Hepatocyte (in vitro differentiated cells): ENCODE measurements around the gene MYADML2. TPM values are rescaled to one million over a fixed set of nuclear protein-coding genes. Genes with fewer than 3 reads are reported as not detected.

Experiments
- DNase-seq: peaks from one replicate; pipeline ENCODE4 v3.0.0-alpha.2; 2016; ENCODE audit warnings: low spot score
- H2AFZ ChIP-seq: fragments of 200-600 bp; sonication (generic); 2 replicates; pipeline ENCODE4 v1.6.0; 2016; ENCODE audit warnings: antibody characterized with exemption, mild to moderate bottlenecking
- H3K27ac ChIP-seq: fragments of 200-600 bp; sonication (generic); 2 replicates; pipeline ENCODE4 v1.5.1; 2016; ENCODE audit warnings: mild to moderate bottlenecking
- H3K27me3 ChIP-seq: fragments of 200-600 bp; sonication (generic); 2 replicates; pipeline ENCODE4 v1.6.1; 2016
- H3K36me3 ChIP-seq: fragments of 200-600 bp; sonication (generic); replicated peaks from 2 replicates; pipeline ENCODE4 v1.5.1; 2016; ENCODE audit warnings: low read depth; ENCODE audit not compliant: insufficient read depth
- H3K4me1 ChIP-seq: fragments of 200-600 bp; sonication (generic); 2 replicates; pipeline ENCODE4 v1.5.1; 2016; ENCODE audit warnings: mild to moderate bottlenecking, moderate library complexity; ENCODE audit not compliant: insufficient read depth
- H3K4me2 ChIP-seq: fragments of 200-600 bp; sonication (generic); 2 replicates; pipeline ENCODE4 v1.6.0; 2016
- H3K4me3 ChIP-seq: fragments of 200-600 bp; sonication (generic); 2 replicates; pipeline ENCODE4 v1.5.1; 2016; ENCODE audit warnings: mild to moderate bottlenecking
- H3K79me2 ChIP-seq: fragments of 200-600 bp; sonication (generic); 2 replicates; pipeline ENCODE4 v1.6.0; 2017; ENCODE audit warnings: mild to moderate bottlenecking
- H3K9me2 ChIP-seq: fragments of 200-600 bp; sonication (generic); replicated peaks from 2 replicates; pipeline ENCODE4 v1.6.0; 2017; ENCODE audit warnings: mild to moderate bottlenecking; ENCODE audit not compliant: insufficient read depth
- H3K9me3 ChIP-seq: fragments of 200-600 bp; sonication (generic); 2 replicates; pipeline ENCODE4 v1.5.1; 2016; ENCODE audit warnings: low read depth, mild to moderate bottlenecking
- H4K20me1 ChIP-seq: fragments of 200-600 bp; sonication (generic); 2 replicates; pipeline ENCODE4 v1.6.0; 2016; ENCODE audit warnings: mild to moderate bottlenecking; ENCODE audit not compliant: insufficient read depth, poor library complexity, severe bottlenecking
- CTCF ChIP-seq: fragments of 200-600 bp; sonication (generic); IDR thresholded peaks from 2 replicates; pipeline ENCODE4 v1.5.1; 2016; ENCODE audit warnings: antibody characterized with exemption, mild to moderate bottlenecking; ENCODE audit not compliant: poor library complexity
- EZH2 ChIP-seq: fragments of 200-600 bp; sonication (generic); IDR thresholded peaks from 2 replicates; pipeline ENCODE4 v1.6.1; 2016; ENCODE audit warnings: antibody characterized with exemption, mild to moderate bottlenecking, borderline replicate concordance
- EZH2phosphoT487 ChIP-seq: fragments of 200-600 bp; sonication (generic); IDR thresholded peaks from one replicate; pipeline ENCODE4 v1.6.1; 2018; ENCODE audit warnings: antibody characterized with exemption, mild to moderate bottlenecking, low read depth, moderate library complexity; ENCODE audit not compliant: unreplicated experiment, severe bottlenecking
- WGBS: methylation state at CpG from one replicate; pipeline ENCODE4 v1.1.6; 2016; ENCODE audit warnings: low lambda C conversion rate; ENCODE audit errors: missing lambda C conversion rate; 5-methylcytosine and 5-hydroxymethylcytosine counted together
- polyA plus RNA-seq: library from polyadenylated mRNA; unstranded; fragments of >200 nt; fragmentation: Nextera tagmentation; extraction: Ambion mirVana; gene quantifications from 2 replicates; pipeline ENCODE4 v1.2.1, GENCODE V29; 2016
- total RNA-seq: library from RNA; depleted of rRNA; stranded (reverse); fragments of >200 nt; gene quantifications from 2 replicates; pipeline ENCODE4 v1.2.3, GENCODE V29; 2014

MYADML2 gene
- total and polyA plus RNA-seq, 2 experiments from 2014 or later, result 0.06 TPM; not detected in 1

DNA sequence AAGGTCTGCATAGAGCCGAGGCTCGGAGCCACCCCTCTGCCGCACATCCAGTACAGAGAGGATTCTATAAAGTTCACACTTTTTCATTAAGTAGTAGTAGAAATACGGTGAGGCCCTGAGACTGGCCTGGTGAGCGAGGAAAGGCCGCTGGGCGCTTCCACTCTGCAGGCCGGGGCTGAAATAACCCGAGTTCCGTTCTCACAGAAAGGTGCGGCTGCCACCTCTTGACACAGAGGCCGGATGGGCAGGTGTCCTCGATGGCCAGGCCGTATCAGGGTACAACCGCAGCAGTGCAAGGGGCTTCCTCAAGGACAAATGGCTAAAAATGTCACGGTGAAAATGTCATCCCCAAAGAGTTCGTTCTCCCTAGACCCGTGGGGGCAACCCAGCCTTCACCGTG is 35.1 kb downstream of the MYADML2 start:
- Histone ChIP-seq H3K9me2 (no peaks in the 10 kb centered on the region), H3K4me1 (peaks cover 28% of the 10 kb centered on the region), H4K20me1 (peaks cover 4% of the 10 kb centered on the region), H3K4me3 (no peak overlapping the region), H3K4me2 (peak overlapping the region; percentile 79), H3K27ac (peak overlapping the region; percentile 82), H3K27me3 (no peaks in the 10 kb centered on the region), H3K79me2 (peaks cover 41% of the 10 kb centered on the region), H2AFZ (no peak overlapping the region), H3K9me3 (no peaks in the 10 kb centered on the region), H3K36me3 (no peaks in the 10 kb centered on the region)
- 89% methylated on average over 19 of the region's 19 CpGs for WGBS
- TF ChIP-seq CTCF (no peak), EZH2 (no peak), EZH2phosphoT487 (no peak)
- no peak for DNase-seq

DNA sequence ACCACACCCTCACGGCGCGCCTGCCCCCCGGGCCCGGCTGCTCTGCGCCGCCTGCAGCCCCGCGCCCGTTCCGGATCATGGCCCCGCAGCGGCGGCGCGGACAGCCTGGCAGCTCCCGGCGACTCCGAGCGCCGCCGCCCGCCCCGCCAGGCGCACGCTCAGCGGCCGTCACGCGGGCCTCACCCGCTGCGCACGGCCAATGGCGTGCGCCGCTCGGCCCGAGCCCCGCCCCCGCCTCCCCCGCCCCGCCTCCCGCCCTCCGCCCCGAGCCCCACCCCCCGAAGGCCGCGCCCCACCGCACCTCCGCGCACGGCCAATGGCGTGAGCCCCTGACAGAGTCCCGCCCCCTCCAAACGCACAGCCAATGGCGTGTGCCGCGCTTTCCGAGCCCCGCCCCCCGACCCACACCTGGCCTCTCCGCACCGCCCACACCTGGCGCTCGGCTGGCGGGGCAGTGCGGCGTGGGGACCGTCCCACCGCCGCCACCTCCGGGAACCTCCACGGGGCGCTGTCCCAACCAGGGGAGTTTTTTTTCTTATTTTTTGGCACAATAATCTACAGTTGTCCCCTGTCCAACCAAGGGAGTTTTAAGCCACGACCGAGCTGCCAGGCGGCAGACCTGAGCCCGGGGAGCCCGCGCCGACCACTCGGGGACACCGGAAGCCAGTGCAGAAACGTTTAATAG is 35.6 kb downstream of the MYADML2 start, which contains the start of gene PCYT2:
PCYT2 (minus strand) TSS at position 123 of the 685 bp plus-strand sequence; CDS start at position 79, 44 bp downstream.
- Histone ChIP-seq H4K20me1 (peaks cover 4% of the 10 kb centered on the region), H3K27me3 (no peaks in the 10 kb centered on the region), H3K79me2 (peaks cover 35% of the 10 kb centered on the region), H3K27ac (peak within 1 kb of the TSS; percentile 88), H3K9me2 (no peaks in the 10 kb centered on the region), H3K36me3 (no peaks in the 10 kb centered on the region), H3K4me1 (peaks cover 24% of the 10 kb centered on the region), H3K4me3 (peak within 1 kb of the TSS; percentile 66), H3K4me2 (peak within 1 kb of the TSS; percentile 98), H2AFZ (no peak within 1 kb of the TSS), H3K9me3 (no peaks in the 10 kb centered on the region)
- WGBS, result 26% methylated on average over 23 of the region's 84 CpGs
- TF ChIP-seq EZH2phosphoT487 (no peak), CTCF (peak; percentile 22), EZH2 (no peak)
- DNase-seq, result peak; percentile 98

DNA sequence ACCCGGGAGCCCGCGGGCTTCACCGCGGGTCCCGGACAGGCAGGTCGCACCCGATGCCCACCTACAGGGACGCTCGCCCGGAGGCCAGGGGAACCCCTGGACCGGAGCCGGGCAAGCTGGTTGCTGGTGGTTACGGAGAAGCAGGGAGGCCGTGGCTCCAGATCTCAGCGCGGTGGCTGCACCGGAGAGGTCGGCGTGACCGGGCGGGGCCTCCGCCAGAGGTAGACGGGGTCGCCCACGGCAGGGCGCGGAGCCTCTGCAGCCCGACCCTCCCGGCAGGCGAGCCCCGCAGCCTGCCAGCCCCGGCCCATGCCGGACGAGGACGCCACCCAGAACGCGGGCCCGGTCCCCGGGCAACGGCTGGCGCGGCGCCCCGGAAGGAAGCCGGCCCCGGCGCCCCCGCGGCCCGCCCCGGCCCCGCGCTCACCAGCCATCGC is 36.2 kb downstream of the MYADML2 start:
- Histone ChIP-seq H3K27me3 (no peaks in the 10 kb centered on the region), H3K9me3 (no peaks in the 10 kb centered on the region), H3K9me2 (no peaks in the 10 kb centered on the region), H2AFZ (no peak overlapping the region), H3K79me2 (peaks cover 31% of the 10 kb centered on the region), H3K4me2 (peak overlapping the region; percentile 98), H3K36me3 (no peaks in the 10 kb centered on the region), H3K4me1 (peaks cover 19% of the 10 kb centered on the region), H3K4me3 (peak overlapping the region; percentile 66), H3K27ac (peak overlapping the region; percentile 88), H4K20me1 (peaks cover 4% of the 10 kb centered on the region)
- no peak for TF ChIP-seq EZH2
- no peak for TF ChIP-seq EZH2phosphoT487
- TF ChIP-seq CTCF, result no peak
- WGBS, result under 1% methylated on average over 28 of the region's 55 CpGs
- peak; percentile 54 for DNase-seq
